ENCODE measurements around the gene RNU6-9.

RNU6-9 gene

DNA sequence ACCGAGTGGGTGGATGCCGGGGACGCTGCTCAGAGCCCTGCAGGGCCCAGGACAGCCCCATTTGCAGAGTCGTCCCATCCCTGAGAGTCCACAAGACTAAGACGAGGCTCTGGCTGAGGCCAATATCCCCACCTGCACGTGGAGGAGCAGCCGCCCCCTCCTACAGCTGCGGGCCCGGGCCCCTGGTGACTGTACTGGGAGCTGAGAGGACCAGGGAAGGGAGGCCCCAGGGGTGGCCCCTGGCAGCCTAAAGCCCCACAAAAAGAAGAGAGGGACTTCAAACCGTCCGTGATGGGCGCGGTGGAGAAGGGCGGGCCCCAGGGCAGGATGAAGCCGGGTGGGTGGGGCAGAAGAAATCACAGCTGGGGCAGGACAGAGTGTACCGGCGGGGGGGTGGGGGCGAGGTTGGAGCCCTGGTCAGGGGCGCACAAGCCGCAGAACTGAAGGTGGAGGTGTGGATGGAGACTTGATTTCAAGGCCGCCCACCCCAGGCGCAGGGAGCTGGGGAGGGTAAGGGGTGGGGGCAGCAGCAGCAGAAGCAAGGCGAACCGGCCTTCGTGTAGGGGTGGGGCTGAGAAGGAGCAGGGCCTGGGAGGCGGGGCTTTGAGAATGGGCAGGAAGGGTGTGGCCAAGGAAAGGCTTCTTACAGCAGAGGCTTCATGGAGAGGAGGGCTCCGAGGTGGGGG lies 20.9 kb upstream of the RNU6-9 start:
- H3K4me1 ChIP-seq (ENCODE audit: low read length): 0 out of 2 replicates have a peak, but pooled peaks cover 7% of the 10 kb centered on the region
- H3K27me3 ChIP-seq (replicated peaks; ENCODE audit: insufficient read depth, low read length): no peaks in the 10 kb centered on the region
- no peaks in the 10 kb centered on the region for H3K79me2 ChIP-seq (ENCODE audit: low read length)
- peak overlapping the region; percentile 53 for H3K4me2 ChIP-seq (ENCODE audit: low read depth, low read length)
- TF ChIP-seq EZH2 (optimal IDR thresholded peaks at IDR 0.05; ENCODE audit: low read depth, low read length): no peak
- TF ChIP-seq EZH2phosphoT487 (IDR thresholded peaks at IDR 0.05; ENCODE audit: low read length): no peak
- TF ChIP-seq, protein P1, sequence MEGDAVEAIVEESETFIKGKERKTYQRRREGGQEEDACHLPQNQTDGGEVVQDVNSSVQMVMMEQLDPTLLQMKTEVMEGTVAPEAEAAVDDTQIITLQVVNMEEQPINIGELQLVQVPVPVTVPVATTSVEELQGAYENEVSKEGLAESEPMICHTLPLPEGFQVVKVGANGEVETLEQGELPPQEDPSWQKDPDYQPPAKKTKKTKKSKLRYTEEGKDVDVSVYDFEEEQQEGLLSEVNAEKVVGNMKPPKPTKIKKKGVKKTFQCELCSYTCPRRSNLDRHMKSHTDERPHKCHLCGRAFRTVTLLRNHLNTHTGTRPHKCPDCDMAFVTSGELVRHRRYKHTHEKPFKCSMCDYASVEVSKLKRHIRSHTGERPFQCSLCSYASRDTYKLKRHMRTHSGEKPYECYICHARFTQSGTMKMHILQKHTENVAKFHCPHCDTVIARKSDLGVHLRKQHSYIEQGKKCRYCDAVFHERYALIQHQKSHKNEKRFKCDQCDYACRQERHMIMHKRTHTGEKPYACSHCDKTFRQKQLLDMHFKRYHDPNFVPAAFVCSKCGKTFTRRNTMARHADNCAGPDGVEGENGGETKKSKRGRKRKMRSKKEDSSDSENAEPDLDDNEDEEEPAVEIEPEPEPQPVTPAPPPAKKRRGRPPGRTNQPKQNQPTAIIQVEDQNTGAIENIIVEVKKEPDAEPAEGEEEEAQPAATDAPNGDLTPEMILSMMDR (IDR thresholded peaks at IDR 0.05; ENCODE audit: low read length): no peak
- no peaks in the 10 kb centered on the region for H3K9me3 ChIP-seq (replicated peaks; ENCODE audit: insufficient read depth, low read length)
- no peaks in the 10 kb centered on the region for H3K9me2 ChIP-seq (replicated peaks; ENCODE audit: insufficient read depth, low read length)
- H3K36me3 ChIP-seq (replicated peaks; ENCODE audit: insufficient read depth, low read length): no peaks in the 10 kb centered on the region
- H4K20me1 ChIP-seq (ENCODE audit: insufficient read depth, low read length): no peaks in the 10 kb centered on the region
- H3K4me3 ChIP-seq (ENCODE audit: low read length): no peak overlapping the region
- no peak overlapping the region for H2AFZ ChIP-seq (ENCODE audit: low read length)
- H3K9ac ChIP-seq (ENCODE audit: low read length): no peak overlapping the region
- peak; percentile 81 for DNase-seq
- H3K27ac ChIP-seq (ENCODE audit: low read length): no peak overlapping the region
- peaks cover 8% of the 10 kb centered on the region; the same call in 1 of the 2 replicates for H3F3A ChIP-seq (ENCODE audit: insufficient read depth, low read length)

DNA sequence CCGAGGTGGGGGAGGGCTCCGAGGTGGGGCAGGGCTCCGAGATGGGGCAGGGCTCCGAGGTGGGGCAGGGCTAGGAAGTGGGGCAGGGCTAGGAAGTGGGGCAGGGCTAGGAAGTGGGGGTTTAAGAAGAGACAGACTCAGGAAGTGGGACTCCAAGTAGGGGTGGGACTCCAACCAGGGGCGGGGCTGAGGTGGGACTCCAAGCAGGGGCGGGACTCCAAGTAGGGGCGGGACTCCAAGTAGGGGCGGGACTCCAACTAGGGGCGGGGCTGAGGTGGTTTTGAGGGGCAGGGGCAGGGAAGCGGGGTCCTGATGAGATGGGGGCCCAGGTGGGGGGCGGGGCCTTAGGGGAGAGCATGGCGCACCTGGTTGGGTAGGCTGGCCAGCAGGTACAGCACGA lies 20.2 kb upstream of the RNU6-9 start:
- no peak overlapping the region for H3K27ac ChIP-seq (ENCODE audit: low read length)
- no peak overlapping the region for H2AFZ ChIP-seq (ENCODE audit: low read length)
- no peak overlapping the region for H3K4me3 ChIP-seq (ENCODE audit: low read length)
- no peaks in the 10 kb centered on the region for H3K9me3 ChIP-seq (replicated peaks; ENCODE audit: insufficient read depth, low read length)
- H3K9ac ChIP-seq (ENCODE audit: low read length): no peak overlapping the region
- no peaks in the 10 kb centered on the region for H3K9me2 ChIP-seq (replicated peaks; ENCODE audit: insufficient read depth, low read length)
- no peaks in the 10 kb centered on the region for H3K27me3 ChIP-seq (replicated peaks; ENCODE audit: insufficient read depth, low read length)
- TF ChIP-seq EZH2 (optimal IDR thresholded peaks at IDR 0.05; ENCODE audit: low read depth, low read length) (no peak), EZH2phosphoT487 (IDR thresholded peaks at IDR 0.05; ENCODE audit: low read length) (no peak)
- TF ChIP-seq, protein P1 (IDR thresholded peaks at IDR 0.05; ENCODE audit: low read length): no peak
- no peaks in the 10 kb centered on the region for H3K36me3 ChIP-seq (replicated peaks; ENCODE audit: insufficient read depth, low read length)
- no peak overlapping the region for H3K4me2 ChIP-seq (ENCODE audit: low read depth, low read length)
- 0 out of 2 replicates have a peak, but pooled peaks cover 7% of the 10 kb centered on the region for H3K4me1 ChIP-seq (ENCODE audit: low read length)
- H3F3A ChIP-seq (ENCODE audit: insufficient read depth, low read length): peaks cover 8% of the 10 kb centered on the region; the same call in 1 of the 2 replicates
- DNase-seq: peak; percentile 48
- H4K20me1 ChIP-seq (ENCODE audit: insufficient read depth, low read length): no peaks in the 10 kb centered on the region
- no peaks in the 10 kb centered on the region for H3K79me2 ChIP-seq (ENCODE audit: low read length)

DNA sequence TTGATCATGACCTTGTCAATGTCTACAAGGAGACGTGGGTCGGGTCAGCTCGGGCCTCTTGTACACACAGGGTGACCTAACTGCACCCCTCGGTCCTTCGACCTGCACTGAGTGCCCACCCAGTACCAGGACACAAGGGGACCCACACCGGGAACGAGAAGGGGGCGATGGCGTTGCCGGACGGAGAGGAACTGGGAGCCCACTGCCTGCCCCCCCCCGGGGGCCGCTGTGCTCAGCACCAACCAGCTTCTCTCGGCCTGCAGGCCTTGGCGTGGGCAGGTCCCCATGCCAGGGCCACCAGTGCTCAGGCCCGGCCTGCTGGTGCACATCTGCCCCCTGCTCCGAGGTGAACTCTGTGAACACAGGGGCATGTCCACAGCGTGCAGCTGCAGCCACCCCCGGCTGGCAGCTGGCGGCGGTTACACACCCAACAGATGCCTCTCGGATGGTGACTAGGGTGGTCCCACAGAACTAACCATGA lies 19.7 kb upstream of the RNU6-9 start:
- H3K4me3 ChIP-seq (ENCODE audit: low read length): no peak overlapping the region
- peaks cover 8% of the 10 kb centered on the region; the same call in 1 of the 2 replicates for H3F3A ChIP-seq (ENCODE audit: insufficient read depth, low read length)
- no peaks in the 10 kb centered on the region for H3K27me3 ChIP-seq (replicated peaks; ENCODE audit: insufficient read depth, low read length)
- TF ChIP-seq EZH2 (optimal IDR thresholded peaks at IDR 0.05; ENCODE audit: low read depth, low read length) (no peak), EZH2phosphoT487 (IDR thresholded peaks at IDR 0.05; ENCODE audit: low read length) (no peak)
- no peak overlapping the region for H3K4me2 ChIP-seq (ENCODE audit: low read depth, low read length)
- no peak overlapping the region for H2AFZ ChIP-seq (ENCODE audit: low read length)
- H3K9me2 ChIP-seq (replicated peaks; ENCODE audit: insufficient read depth, low read length): no peaks in the 10 kb centered on the region
- no peak overlapping the region for H3K27ac ChIP-seq (ENCODE audit: low read length)
- no peaks in the 10 kb centered on the region for H3K9me3 ChIP-seq (replicated peaks; ENCODE audit: insufficient read depth, low read length)
- H3K4me1 ChIP-seq (ENCODE audit: low read length): 0 out of 2 replicates have a peak, but pooled peaks cover 7% of the 10 kb centered on the region
- H4K20me1 ChIP-seq (ENCODE audit: insufficient read depth, low read length): no peaks in the 10 kb centered on the region
- no peaks in the 10 kb centered on the region for H3K36me3 ChIP-seq (replicated peaks; ENCODE audit: insufficient read depth, low read length)
- H3K79me2 ChIP-seq (ENCODE audit: low read length): no peaks in the 10 kb centered on the region
- no peak overlapping the region for H3K9ac ChIP-seq (ENCODE audit: low read length)
- no peak for DNase-seq
